ENCODE data around the gene IL24.

IL24 gene

GRCh38 chr1:206868264-206868663, 29.0 kb upstream of the IL24 start:
- no peaks in the 10 kb centered on the region for H3K27me3 ChIP-seq (ENCODE audit: control insufficient read depth in 3 of 3, insufficient read depth in 3 of 3, low read depth in 1 of 3, low read length in 3 of 3)
- H4K91ac ChIP-seq (ENCODE audit: low read depth, low read length, poor library complexity), result no peak overlapping the region
- no peak overlapping the region for H3K4me3 ChIP-seq (ENCODE audit: low read length in 2 of 2)
- no peak overlapping the region for H3K14ac ChIP-seq (ENCODE audit: low read length)
- no peak overlapping the region for H3K23ac ChIP-seq (ENCODE audit: low read depth, low read length, poor library complexity)
- H2AFZ ChIP-seq (ENCODE audit: low read length), result no peak overlapping the region
- H3K18ac ChIP-seq (ENCODE audit: low read length), result no peak overlapping the region
- no peak overlapping the region for H3K4me2 ChIP-seq (ENCODE audit: insufficient read depth, low read length, poor library complexity, severe bottlenecking)
- H2BK120ac ChIP-seq (ENCODE audit: low read depth, low read length), result no peak overlapping the region
- H3K4me1 ChIP-seq (ENCODE audit: control insufficient read depth in 2 of 2, insufficient read depth in 1 of 2, low read depth in 1 of 2, low read length in 2 of 2), result no peaks in the 10 kb centered on the region
- DNase-seq (ENCODE audit: low spot score), result no peak
- H3K27ac ChIP-seq (replicated peaks; ENCODE audit: low read length), result no peak overlapping the region
- H3K36me3 ChIP-seq (replicated peaks in 1 of 2; ENCODE audit: control insufficient read depth in 2 of 2, insufficient read depth in 2 of 2, low read length in 2 of 2), result no peaks in the 10 kb centered on the region
- no peak overlapping the region for H2BK12ac ChIP-seq (ENCODE audit: low read length)
- no peaks in the 10 kb centered on the region for H3K9me3 ChIP-seq (replicated peaks in 1 of 2; ENCODE audit: control insufficient read depth in 2 of 2, insufficient read depth in 1 of 2, low read depth in 1 of 2, low read length in 2 of 2)
- no peak overlapping the region for H3K4ac ChIP-seq (ENCODE audit: low read length)
- no CpG with 5 or more reads among the region's 1 CpG for WGBS, 2 donors (ENCODE audit: extremely low coverage in 2 of 2, insufficient read length in 2 of 2, insufficient replicate concordance in 1 of 2)
- H4K8ac ChIP-seq (ENCODE audit: low read depth, low read length), result no peak overlapping the region
- no peak overlapping the region for H2AK5ac ChIP-seq (ENCODE audit: low read depth, low read length)
- H3K79me1 ChIP-seq (ENCODE audit: low read depth, low read length), result no peaks in the 10 kb centered on the region
- H2BK5ac ChIP-seq (ENCODE audit: low read length), result no peak overlapping the region
- no peak overlapping the region for H3K9ac ChIP-seq (ENCODE audit: low read depth, low read length, poor library complexity)
- H2BK15ac ChIP-seq (ENCODE audit: low read length), result no peak overlapping the region

- no peak overlapping the region for H3K9ac ChIP-seq (ENCODE audit: low read depth, low read length, poor library complexity)
- no peak overlapping the region for H3K4me3 ChIP-seq (ENCODE audit: low read length in 2 of 2)
- H2BK15ac ChIP-seq (ENCODE audit: low read length), result no peak overlapping the region
- no peaks in the 10 kb centered on the region for H3K36me3 ChIP-seq (replicated peaks in 1 of 2; ENCODE audit: control insufficient read depth in 2 of 2, insufficient read depth in 2 of 2, low read length in 2 of 2)
- H3K4me1 ChIP-seq (ENCODE audit: control insufficient read depth in 2 of 2, insufficient read depth in 1 of 2, low read depth in 1 of 2, low read length in 2 of 2), result no peaks in the 10 kb centered on the region
- no peak overlapping the region for H4K91ac ChIP-seq (ENCODE audit: low read depth, low read length, poor library complexity)
- H3K4me2 ChIP-seq (ENCODE audit: insufficient read depth, low read length, poor library complexity, severe bottlenecking), result no peak overlapping the region
- peaks cover 0 to 2% of the 10 kb centered on the region in 2 donors for H3K9me3 ChIP-seq (replicated peaks in 1 of 2; ENCODE audit: control insufficient read depth in 2 of 2, insufficient read depth in 1 of 2, low read depth in 1 of 2, low read length in 2 of 2)
- no peak for DNase-seq (ENCODE audit: low spot score)
- H2AFZ ChIP-seq (ENCODE audit: low read length), result no peak overlapping the region
- H2AK5ac ChIP-seq (ENCODE audit: low read depth, low read length), result no peak overlapping the region
- no peak overlapping the region for H2BK5ac ChIP-seq (ENCODE audit: low read length)
- H3K18ac ChIP-seq (ENCODE audit: low read length), result no peak overlapping the region
- H2BK120ac ChIP-seq (ENCODE audit: low read depth, low read length), result no peak overlapping the region
- no peak overlapping the region for H3K4ac ChIP-seq (ENCODE audit: low read length)
- no peak overlapping the region for H3K27ac ChIP-seq (replicated peaks; ENCODE audit: low read length)
- no peak overlapping the region for H2BK12ac ChIP-seq (ENCODE audit: low read length)
- no peak overlapping the region for H4K8ac ChIP-seq (ENCODE audit: low read depth, low read length)
- WGBS, 2 donors (ENCODE audit: extremely low coverage in 2 of 2, insufficient read length in 2 of 2, insufficient replicate concordance in 1 of 2), result no CpG with 5 or more reads among the region's 3 CpGs
- no peak overlapping the region for H3K14ac ChIP-seq (ENCODE audit: low read length)
- H3K79me1 ChIP-seq (ENCODE audit: low read depth, low read length), result no peaks in the 10 kb centered on the region
- H3K27me3 ChIP-seq (ENCODE audit: control insufficient read depth in 3 of 3, insufficient read depth in 3 of 3, low read depth in 1 of 3, low read length in 3 of 3), result no peaks in the 10 kb centered on the region
- no peak overlapping the region for H3K23ac ChIP-seq (ENCODE audit: low read depth, low read length, poor library complexity)
These were observed 25.1 kb upstream of the IL24 start for GRCh38 chr1:206872139-206872538.

DNA sequence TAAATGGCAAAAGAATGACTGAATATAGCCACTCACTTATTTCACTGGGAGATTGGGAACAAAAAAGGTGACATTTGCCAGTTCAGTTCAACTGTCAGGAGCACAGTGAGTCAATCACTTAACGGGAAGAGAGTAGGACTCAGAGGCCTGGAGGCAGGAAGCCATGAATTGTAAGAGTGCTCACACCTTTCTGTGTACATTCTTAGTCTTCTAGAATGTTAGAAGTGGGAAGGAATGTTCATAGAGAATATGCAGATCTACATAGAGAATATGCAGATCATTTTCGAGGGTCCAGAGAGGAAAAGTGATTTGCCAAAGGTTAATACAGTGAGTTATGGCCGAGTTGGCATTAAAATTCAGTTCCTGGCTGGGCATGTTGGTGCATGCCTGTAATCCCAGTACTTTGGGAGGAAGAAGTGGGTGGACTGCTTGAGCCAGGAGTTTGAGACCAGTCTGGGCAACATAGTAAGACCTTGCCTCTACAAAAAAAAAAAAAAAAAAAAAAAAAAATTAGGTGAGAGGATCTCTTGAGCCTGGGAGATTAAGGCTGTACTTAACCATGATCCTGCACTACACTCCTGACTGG, 23.5 kb upstream of the IL24 start:
- no CpG with 5 or more reads among the region's 3 CpGs for WGBS, 2 donors (ENCODE audit: extremely low coverage in 2 of 2, insufficient read length in 2 of 2, insufficient replicate concordance in 1 of 2)
- H2AFZ ChIP-seq (ENCODE audit: low read length), result no peak overlapping the region

GRCh38 chr1:206875752-206876377, 21.4 kb upstream of the IL24 start:
- Histone ChIP-seq H4K8ac (ENCODE audit: low read depth, low read length) (no peak overlapping the region), H3K79me1 (ENCODE audit: low read depth, low read length) (no peaks in the 10 kb centered on the region), H2AFZ (ENCODE audit: low read length) (no peak overlapping the region), H3K4me3 (ENCODE audit: low read length in 2 of 2) (no peak overlapping the region), H3K27me3 (ENCODE audit: control insufficient read depth in 3 of 3, insufficient read depth in 3 of 3, low read depth in 1 of 3, low read length in 3 of 3) (no peaks in the 10 kb centered on the region), H2BK120ac (ENCODE audit: low read depth, low read length) (no peak overlapping the region), H4K91ac (ENCODE audit: low read depth, low read length, poor library complexity) (no peak overlapping the region), H2BK15ac (ENCODE audit: low read length) (no peak overlapping the region), H3K14ac (ENCODE audit: low read length) (no peak overlapping the region), H3K4me1 (ENCODE audit: control insufficient read depth in 2 of 2, insufficient read depth in 1 of 2, low read depth in 1 of 2, low read length in 2 of 2) (no peaks in the 10 kb centered on the region), H2AK5ac (ENCODE audit: low read depth, low read length) (no peak overlapping the region), H3K27ac (replicated peaks; ENCODE audit: low read length) (no peak overlapping the region), H2BK12ac (ENCODE audit: low read length) (no peak overlapping the region), H3K23ac (ENCODE audit: low read depth, low read length, poor library complexity) (no peak overlapping the region), H3K9me3 (replicated peaks in 1 of 2; ENCODE audit: control insufficient read depth in 2 of 2, insufficient read depth in 1 of 2, low read depth in 1 of 2, low read length in 2 of 2) (peaks cover 5 to 8% of the 10 kb centered on the region in 2 donors), H3K4ac (ENCODE audit: low read length) (no peak overlapping the region), H3K9ac (ENCODE audit: low read depth, low read length, poor library complexity) (no peak overlapping the region), H3K18ac (ENCODE audit: low read length) (no peak overlapping the region), H2BK5ac (ENCODE audit: low read length) (no peak overlapping the region), H3K4me2 (ENCODE audit: insufficient read depth, low read length, poor library complexity, severe bottlenecking) (no peak overlapping the region), H3K36me3 (replicated peaks in 1 of 2; ENCODE audit: control insufficient read depth in 2 of 2, insufficient read depth in 2 of 2, low read length in 2 of 2) (peaks cover 0 to 1% of the 10 kb centered on the region in 2 donors)
- WGBS, 2 donors (ENCODE audit: extremely low coverage in 2 of 2, insufficient read length in 2 of 2, insufficient replicate concordance in 1 of 2), result no CpG with 5 or more reads among the region's 3 CpGs
- DNase-seq (ENCODE audit: low spot score), result no peak

More for the DNA sequence above, 23.5 kb upstream of the IL24 start:
- Histone ChIP-seq H3K27me3 (ENCODE audit: control insufficient read depth in 3 of 3, insufficient read depth in 3 of 3, low read depth in 1 of 3, low read length in 3 of 3) (no peaks in the 10 kb centered on the region), H2BK12ac (ENCODE audit: low read length) (no peak overlapping the region), H3K27ac (replicated peaks; ENCODE audit: low read length) (no peak overlapping the region), H4K91ac (ENCODE audit: low read depth, low read length, poor library complexity) (no peak overlapping the region), H3K18ac (ENCODE audit: low read length) (no peak overlapping the region), H3K4me1 (ENCODE audit: control insufficient read depth in 2 of 2, insufficient read depth in 1 of 2, low read depth in 1 of 2, low read length in 2 of 2) (no peaks in the 10 kb centered on the region), H3K9ac (ENCODE audit: low read depth, low read length, poor library complexity) (no peak overlapping the region), H3K14ac (ENCODE audit: low read length) (no peak overlapping the region), H3K4me3 (ENCODE audit: low read length in 2 of 2) (no peak overlapping the region), H2BK15ac (ENCODE audit: low read length) (no peak overlapping the region), H2BK120ac (ENCODE audit: low read depth, low read length) (no peak overlapping the region), H3K23ac (ENCODE audit: low read depth, low read length, poor library complexity) (no peak overlapping the region), H3K36me3 (replicated peaks in 1 of 2; ENCODE audit: control insufficient read depth in 2 of 2, insufficient read depth in 2 of 2, low read length in 2 of 2) (peaks cover 0 to 1% of the 10 kb centered on the region in 2 donors), H3K4me2 (ENCODE audit: insufficient read depth, low read length, poor library complexity, severe bottlenecking) (no peak overlapping the region), H4K8ac (ENCODE audit: low read depth, low read length) (no peak overlapping the region), H2AK5ac (ENCODE audit: low read depth, low read length) (no peak overlapping the region), H3K9me3 (replicated peaks in 1 of 2; ENCODE audit: control insufficient read depth in 2 of 2, insufficient read depth in 1 of 2, low read depth in 1 of 2, low read length in 2 of 2) (peaks cover 5 to 8% of the 10 kb centered on the region in 2 donors), H3K4ac (ENCODE audit: low read length) (no peak overlapping the region), H2BK5ac (ENCODE audit: low read length) (no peak overlapping the region), H3K79me1 (ENCODE audit: low read depth, low read length) (no peaks in the 10 kb centered on the region)
- no peak for DNase-seq (ENCODE audit: low spot score)

Measured in neuronal stem cell (in vitro differentiated cells).